COLO668 (cell line): ENCODE measurements around the gene IGSF21.
"Not testable (repeated sequence)": the region's sequence is repeated elsewhere in the genome, so short reads cannot be mapped to it uniquely, and the experiment has no call there.

ENCODE experiments used
- DNase-seq: peaks from one replicate; lab custom pipeline; 2025; ENCODE audit not compliant: unreplicated experiment; lab: John Stamatoyannopoulos, UW

The IGSF21 gene

DNA sequence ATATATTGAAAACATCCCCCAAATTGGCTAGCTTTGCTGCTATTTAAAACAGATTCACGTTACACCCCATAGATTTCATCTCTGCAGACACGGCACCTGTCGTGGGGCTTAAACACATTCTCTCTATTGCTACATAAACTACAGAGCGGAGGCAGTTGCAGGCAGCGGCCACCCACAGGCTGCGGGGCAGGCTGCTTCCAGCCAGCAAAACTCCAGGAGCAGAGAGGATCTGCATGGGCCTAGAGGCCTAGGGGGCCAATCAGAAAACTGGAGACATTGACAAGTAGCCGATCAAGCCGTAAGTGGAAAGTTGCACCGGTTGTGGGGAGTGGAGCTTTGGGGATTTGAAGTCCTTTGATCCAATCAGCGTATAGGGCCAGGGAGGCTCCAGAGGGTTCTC, 244.1 kb downstream of the IGSF21 start:
- DNase-seq, result no peak

DNA sequence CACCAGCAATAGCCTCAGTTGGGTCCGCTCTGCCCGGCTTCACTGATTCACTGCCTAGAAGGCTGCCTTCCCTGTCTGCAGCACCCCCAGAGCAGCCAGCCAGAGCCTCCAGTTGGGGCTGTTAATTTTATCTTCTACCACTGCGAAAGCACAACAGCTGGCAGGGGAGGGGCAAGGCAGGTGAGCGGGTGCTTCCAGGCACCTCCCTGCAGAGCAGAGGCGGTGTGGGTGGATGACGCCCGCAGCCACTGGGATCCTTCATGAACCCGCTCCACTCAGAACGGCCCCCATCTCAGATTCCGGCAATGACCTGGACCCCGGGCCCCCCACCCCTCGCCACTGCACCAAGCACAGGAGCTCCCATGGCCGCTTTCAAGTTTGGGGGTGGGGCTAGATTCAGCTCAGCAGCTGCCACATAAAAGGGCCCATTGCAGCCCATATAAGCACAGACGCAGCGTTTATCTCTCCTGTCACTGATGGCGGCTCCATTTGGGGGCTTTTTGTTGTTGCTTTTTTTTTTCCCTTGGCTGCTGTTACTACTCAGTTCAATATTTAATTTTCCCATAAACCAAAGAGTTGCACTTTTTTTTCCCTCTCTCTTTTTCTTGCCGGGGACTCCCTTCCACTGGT, 245.2 kb downstream of the IGSF21 start:
- no peak for DNase-seq

DNA sequence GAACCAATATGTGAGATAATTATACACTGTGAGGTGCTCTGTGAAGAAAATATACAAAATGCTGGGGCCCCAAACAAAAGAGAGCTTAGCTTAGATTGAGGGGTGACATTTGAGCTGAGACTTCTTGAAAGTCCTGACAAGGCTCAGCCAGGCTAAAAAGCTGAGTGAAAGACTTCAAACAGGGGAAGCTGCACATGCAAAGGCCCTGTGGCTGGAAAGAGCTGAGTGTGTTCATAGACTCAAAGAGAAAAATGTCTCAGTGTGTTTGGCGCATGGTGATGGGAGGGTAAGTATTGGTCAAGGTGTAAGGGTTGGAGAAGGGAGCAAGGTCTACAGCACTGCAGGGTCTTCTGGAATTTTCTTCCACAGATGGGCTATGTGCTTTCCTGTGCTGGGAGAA, 245.9 kb downstream of the IGSF21 start:
- no peak for DNase-seq

DNA sequence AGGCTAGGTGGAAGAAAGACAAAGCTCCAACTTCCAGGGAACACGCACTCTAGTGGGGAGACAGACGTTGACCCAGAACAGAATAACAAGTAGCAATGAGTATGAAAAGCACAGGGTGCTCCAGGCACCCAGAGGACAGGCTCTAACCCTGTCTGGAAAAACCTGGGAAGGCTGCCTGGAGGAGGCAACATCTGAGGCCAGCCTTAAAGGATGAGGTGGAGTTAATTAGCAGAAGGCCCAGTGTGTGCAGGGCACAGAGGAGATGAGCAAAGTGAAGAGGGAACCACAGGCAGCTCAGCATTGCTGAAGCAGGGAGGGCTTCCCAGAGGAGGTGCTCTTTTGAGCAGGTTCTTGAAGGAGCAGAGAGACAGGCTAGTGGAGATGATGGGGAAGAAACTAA, 246.4 kb downstream of the IGSF21 start:
- DNase-seq, result no peak

DNA sequence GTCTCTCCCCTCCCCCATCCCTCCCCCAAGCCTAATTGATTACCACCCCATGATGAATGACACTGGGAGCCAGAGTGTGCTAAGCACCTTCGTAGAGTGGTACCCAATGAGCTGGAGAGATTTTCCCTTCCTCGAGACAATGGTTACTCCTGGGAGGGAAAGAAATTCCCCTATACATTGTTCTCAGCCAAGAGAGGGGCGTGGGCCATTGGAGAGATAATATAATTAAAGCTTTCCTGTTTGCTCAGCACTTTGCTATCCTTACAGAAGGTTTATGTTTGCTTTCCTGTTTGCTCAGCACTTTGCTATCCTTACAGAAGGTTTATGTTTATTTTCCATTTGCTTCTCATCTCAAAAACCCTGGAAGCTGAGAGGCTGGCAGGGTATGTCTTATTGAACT, 247.0 kb downstream of the IGSF21 start:
- DNase-seq, result no peak

DNA sequence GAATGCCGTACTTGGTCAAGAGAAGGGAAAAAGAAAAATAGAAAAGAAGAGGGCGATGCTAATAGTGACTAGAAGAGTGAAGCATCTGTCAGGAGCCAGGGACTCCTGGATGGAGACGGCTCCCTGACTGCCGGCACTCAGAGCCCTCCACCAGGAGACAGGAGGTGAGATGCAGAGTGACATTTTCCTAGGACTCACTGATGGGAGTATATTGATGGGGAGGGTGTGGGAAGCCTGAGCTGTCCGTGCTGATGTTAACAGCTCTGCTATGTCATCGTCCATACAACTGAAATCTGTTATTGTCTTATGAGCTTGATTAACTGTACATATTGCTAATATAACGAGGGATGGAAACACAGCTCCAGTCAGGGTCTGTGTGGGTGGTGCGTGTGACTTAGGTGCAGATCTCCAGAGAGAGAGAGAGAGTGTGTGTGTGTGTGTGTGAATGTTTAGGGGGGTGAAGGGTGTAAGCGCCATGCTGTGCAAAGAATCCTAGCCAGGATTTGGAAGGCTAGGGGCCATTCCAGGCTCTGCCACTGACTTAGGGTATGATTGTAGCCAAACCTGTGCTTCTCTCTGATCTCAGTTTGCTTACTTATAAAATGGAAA, 250.1 kb downstream of the IGSF21 start:
- DNase-seq, result no peak

DNA sequence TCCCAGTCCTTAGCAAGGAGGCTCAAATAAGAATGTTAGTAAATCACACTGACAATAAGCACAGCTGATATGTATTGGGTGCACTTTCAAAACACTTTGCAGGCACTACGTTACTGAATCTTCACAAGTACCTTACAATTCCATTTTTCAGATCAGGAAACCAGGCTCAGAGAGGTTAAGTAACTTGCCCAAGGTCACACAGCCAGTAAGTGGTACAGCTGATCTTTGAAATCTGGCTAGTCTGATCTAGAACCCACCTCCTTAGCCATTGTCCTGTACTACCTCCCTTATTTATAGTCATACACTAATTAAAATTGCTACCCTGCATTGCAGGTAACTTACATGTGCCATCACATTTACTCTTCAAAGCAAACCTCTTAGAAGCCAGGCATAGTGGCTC, 251.0 kb downstream of the IGSF21 start:
- no peak for DNase-seq

DNA sequence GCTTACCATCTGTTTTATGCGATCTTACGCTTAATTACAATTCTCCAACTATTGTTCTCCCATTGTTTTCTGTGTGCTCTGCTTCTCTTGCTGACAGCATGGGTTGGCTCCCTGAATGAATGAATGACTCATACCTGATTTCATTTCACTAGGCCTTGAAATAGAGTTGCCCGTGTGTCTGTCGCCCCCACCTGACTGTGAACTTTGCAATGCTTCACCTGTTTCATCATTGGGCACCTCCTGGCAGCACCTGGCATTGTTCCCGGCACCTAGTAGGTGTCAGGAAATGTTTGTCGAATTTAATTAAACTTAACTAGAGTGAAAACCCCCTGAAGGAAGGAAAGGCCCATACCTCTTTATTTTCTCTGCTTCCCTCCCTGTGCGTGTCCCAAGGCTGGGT, 252.7 kb downstream of the IGSF21 start:
- no peak for DNase-seq

DNA sequence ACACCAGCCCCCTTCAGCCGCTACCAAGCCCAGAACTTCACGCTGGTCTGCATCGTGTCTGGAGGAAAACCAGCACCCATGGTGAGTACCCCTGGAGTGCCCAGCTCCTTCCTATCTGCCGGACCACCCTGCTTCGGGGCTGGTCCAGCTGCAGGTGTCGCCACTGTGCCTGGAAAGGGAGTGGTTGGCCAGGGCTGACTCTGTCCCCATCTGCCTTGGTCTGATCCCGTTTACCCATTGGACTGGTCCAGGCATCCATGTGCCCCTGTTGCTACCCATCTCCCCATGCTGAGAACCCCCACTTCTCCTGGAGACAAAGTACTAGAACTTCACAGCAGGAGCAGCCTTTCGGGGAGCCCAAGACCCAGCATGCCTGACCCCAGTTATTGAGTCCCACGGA, 254.6 kb downstream of the IGSF21 start:
- DNase-seq, result no peak

DNA sequence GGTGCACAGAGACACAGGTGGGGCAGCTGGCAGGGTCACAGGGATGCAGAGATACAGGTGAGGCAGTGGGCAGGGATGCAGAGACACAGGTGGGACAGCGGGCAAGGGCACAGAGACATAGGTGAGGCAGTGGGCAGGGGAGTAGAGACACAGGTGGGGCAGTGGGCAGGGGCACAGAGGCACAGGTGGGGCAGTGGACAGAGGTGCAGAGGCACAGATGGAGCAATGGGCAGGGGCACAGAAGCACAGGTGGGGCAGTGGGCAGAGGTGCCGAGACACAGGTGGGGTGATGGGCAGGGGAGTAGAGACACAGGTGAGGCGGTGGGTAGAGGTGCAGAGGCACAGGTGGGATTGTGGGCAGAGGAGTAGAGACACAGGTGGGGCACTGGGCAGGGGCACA, 255.8 kb downstream of the IGSF21 start:
- no peak for DNase-seq

DNA sequence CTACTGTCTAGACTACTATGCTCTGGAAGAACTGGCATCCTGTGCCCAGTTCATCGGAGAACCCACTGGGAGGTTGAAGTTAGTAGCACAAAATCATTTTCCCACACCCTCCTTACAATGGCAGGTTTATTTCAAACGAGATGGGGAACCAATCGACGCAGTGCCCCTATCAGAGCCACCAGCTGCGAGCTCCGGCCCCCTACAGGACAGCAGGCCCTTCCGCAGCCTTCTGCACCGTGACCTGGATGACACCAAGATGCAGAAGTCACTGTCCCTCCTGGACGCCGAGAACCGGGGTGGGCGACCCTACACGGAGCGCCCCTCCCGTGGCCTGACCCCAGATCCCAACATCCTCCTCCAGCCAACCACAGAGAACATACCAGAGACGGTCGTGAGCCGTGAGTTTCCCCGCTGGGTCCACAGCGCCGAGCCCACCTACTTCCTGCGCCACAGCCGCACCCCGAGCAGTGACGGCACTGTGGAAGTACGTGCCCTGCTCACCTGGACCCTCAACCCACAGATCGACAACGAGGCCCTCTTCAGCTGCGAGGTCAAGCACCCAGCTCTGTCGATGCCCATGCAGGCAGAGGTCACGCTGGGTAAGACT, 257.6 kb downstream of the IGSF21 start:
- no peak for DNase-seq

DNA sequence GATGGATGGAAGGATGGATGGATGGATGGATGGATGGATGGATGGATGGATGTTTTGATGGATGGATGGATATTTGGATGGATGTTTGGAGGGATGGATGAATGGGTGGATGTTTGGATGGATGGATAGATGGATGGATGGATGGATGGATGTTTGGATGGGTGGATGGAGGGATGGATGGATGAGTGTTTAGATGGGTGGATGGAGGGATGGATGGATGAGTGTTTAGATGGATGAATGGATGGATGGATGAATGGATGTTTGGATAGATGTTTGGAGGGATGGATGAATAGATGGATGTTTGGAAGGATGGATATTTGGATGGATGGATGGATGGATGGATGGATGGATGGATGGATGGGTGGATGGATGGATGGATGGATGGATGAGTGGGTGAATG, 264.9 kb downstream of the IGSF21 start:
- DNase-seq, result not testable (repeated sequence)

DNA sequence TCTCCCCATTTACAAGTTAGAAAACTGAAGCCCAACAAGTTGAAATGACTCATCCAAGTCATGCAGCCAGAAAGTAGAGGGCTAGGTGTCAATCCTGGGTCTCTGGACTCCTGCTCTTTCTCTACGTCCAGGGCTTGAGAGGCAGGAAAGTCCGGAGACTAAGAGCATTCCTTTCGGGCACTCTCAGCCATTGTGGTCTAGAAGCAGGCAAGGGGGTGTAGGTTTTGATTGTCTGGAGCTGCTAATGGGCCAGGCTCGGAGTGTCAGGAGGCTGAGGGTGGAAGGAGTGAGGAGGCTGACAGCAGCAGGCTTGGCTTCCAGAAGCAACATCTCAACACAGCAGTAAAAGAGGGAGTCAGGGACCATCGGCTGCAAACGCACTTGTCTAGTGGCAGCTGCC, 265.6 kb downstream of the IGSF21 start:
- DNase-seq, result no peak

DNA sequence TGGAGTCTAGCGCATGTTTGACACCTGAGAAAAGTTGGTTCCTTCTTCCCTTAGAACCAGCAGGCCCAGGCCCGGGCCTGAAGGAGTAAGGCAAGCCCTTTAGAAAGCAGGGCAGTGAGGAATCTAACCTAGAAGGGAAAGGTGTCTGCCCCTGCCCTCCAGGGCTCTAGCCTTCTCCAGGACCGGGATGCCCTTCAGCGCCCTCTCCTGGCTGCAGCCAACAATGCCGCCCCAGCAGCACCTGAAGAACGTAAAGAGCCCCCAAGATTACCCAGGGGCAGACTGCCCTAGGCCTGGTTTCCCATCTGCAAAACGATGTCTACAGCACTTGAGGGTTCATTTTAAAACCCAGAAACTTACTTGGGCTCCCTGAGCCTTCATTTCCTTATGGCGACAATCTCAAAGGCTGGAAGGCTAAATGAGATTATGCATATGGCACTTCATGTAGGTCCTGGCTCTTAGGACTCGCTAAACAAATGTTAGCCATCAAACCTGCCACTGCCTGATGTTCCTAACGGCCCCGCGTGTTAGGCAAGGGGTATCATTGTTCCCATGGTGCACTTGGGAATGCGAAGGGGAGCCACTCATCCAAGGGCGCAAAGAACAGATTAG, 266.4 kb downstream of the IGSF21 start:
- no peak for DNase-seq

DNA sequence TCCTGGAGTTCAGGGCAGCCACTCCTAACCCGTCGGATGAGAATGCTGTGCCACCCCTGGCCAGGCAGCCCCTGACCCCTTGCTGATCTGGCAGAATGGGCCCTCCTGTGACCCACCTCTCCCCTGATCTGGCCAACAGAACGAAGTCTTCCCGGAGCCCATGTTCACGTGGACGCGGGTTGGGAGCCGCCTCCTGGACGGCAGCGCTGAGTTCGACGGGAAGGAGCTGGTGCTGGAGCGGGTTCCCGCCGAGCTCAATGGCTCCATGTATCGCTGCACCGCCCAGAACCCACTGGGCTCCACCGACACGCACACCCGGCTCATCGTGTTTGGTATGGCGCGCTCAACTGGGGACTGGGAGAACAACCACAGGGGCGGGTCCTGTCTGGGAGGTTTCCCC, 269.1 kb downstream of the IGSF21 start:
- DNase-seq, result no peak

DNA sequence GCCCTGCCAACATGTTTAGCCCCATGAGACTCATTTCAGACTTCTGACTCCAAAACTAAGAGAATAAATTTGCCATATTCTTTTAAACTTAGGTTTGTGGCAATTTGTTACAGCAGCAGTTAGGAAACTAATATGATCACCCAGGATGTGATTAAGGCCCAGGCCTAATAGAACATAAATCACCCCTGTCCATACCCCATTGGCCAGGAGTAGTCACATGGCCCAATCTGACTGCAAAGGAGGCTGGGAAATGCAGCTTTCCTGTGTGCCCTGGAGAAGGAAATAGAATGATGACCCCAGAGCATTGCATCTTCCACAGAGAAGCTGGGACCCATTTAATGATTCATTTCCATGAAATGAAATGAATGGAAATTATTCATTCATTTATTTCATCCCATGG, 272.7 kb downstream of the IGSF21 start:
- no peak for DNase-seq

DNA sequence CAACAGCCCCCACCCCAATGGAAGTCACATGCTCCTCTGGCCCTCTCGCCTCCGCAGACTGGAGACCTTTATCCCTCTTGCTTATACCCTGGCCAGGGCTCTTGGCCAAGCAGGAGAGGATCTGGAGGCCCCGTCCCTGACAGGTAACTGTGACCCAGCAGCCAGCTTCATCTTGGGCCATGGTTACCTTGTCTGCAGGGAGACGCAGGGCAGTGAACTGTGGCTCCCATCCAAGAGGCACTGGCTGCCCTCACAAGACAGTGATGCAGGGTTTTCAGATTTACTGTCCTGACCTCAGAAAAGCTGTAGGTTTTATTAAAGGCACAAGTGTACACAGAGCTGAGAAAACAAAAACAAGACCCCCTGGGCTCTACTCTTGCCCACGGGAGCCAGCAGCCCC, 276.5 kb downstream of the IGSF21 start:
- no peak for DNase-seq

DNA sequence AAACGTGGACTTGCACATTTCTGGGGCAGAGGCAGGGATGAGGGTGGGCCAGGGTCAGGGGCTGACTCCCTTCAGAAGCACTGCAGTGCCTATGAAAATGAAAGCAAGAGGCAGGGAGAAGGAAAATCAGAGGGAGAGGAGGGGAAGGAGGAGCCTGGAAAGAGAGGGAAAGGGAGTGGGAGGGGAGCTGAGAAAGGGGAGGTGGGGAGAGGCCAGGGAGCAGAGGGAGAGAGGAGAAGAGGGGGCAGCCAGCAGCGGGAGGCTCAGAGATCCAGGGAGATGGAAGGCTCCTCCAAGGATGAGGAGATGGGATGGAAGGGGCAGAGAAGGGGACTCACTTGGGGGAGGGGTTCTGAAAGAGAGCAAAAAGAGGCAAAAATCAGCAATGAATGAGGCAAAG, 276.9 kb downstream of the IGSF21 start:
- no peak for DNase-seq

DNA sequence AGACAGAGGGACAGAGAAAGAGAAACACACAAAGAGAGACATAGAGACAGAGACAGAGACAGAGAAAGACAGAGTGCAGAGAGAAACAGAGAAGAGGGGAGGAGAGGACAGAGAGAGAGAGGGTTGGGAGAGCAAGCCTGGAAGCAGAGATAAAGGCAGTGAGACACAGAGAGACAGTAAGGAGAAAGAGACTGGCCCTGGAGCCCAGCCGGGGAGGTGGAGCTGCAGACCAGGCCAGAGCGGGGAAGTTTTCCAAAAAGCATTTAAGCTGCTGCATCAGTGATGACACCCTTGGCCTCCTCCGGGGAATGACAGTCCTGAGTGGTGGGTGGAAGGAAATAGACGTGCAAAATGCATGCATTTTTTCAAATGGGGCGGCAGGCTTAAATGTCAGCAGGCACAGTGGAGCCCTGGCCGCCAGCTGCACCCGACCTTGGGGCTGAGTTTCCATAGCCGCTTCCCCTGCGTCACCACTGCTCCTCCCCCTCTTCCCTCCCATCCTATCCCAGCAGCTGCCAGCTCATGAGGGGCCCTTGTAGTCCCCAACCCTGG, 277.7 kb downstream of the IGSF21 start:
- no peak for DNase-seq

DNA sequence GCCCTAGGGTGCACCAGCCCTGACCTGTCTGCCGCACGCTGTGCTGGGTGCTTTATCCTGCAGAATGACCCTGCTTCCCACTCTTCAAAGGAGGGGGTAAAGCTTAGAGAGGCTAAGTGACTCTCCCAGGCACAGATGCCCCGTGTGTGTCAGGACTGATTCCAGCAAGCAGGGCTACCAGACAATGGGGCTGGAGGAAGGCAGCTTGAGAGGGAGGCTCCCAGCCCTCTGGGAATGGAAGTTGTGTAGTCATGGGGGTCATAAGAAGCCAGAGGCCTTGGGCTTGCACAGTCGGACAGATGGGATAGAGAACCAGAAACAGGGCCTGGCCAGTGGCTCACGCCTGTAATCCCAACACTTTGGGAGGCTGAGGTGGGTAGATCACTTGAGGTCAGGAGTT, 279.0 kb downstream of the IGSF21 start:
- no peak for DNase-seq

DNA sequence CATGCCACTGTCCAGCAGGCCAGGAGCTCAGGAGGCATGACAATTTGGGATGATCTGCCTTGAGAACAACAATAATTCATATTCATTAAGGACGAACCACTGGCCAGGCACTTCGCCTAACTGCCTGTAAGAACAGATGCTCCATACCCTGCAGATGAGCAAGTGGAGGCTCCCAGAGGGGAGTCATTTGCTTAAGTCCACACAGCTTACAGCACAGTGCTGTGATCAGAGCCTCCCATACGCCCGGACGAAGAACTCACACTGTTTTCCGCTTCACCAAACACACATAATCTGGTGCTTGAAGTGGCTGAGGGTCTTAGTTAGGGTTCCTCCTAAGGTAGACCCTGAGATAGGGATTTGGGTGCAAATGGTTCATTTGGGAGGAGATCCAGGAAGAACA, 279.7 kb downstream of the IGSF21 start:
- DNase-seq, result no peak

DNA sequence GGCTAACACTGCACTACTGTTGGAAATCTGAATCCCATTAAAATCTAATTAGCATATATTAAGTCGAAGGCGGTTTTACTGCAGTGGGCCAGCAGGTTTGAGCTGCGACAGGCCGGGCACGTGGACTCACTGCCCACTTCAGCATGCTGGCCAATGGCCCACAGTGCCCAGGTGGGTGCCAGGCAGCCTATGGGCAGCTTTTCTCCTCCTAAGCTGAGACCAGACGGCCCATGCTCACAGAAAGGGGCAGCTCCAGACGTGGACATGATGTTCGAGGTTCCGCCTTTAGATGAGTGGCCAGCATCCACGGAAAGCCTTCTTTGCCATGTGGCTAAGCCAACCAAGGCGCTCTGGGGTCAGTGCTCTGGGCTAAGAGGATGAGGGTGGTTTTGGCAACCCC, 283.4 kb downstream of the IGSF21 start:
- DNase-seq, result no peak
